Endothelial cell of umbilical vein (primary cell): ENCODE data around the gene RPH3AL. TPM values are rescaled to one million over a fixed set of nuclear protein-coding genes. Genes with fewer than 3 reads are reported as not detected.

Experiments
- BruUV-seq: library from RNA; stranded (reverse); fragments of 400-500 nt; replicated peaks from 2 replicates; lab custom pipeline; 2021; lab: Mats Ljungman, UMichigan
- CTCF ChIA-PET: fragments of 300-600, 350-600 bp; sonication (Branson Sonifier 250); formaldehyde crosslinking; loops from one replicate; lab custom pipeline; 2021; ENCODE audit warnings: antibody characterized with exemption, inconsistent platforms; lab: Charles Lee
- POLR2A ChIA-PET: fragments of 300-600, 350-600 bp; sonication (Branson Sonifier 250); formaldehyde crosslinking; loops from one replicate; lab custom pipeline; 2021; ENCODE audit warnings: antibody characterized with exemption, inconsistent platforms; lab: Charles Lee
- DNase-seq: peaks from one replicate; pipeline ENCODE4 v3.0.0-alpha.2; 2011; ENCODE audit warnings: low read depth, low spot score
- FAIRE-seq: peaks from 2 replicates; lab custom pipeline; 2011; peaks lifted over from hg19 to GRCh38; lab: Jason Lieb, UNC
- H2AFZ ChIP-seq: 2 replicates; pipeline ENCODE4 v1.6.0; 2012; ENCODE audit warnings: low read depth, low read length, control low read depth, inconsistent platforms
- H3K27ac ChIP-seq: 2 replicates; pipeline ENCODE4 v1.5.1; 2011; ENCODE audit warnings: low read depth, mild to moderate bottlenecking, control low read depth, low read length, moderate library complexity; ENCODE audit not compliant: insufficient read depth
- H3K27me3 ChIP-seq, 2 experiments: 2 replicates each; pipeline versions ENCODE4 v1.6.0 to v1.6.1; 2011; ENCODE audit warnings: low read length in 2 of 2, mixed read lengths in 1 of 2; ENCODE audit not compliant: control insufficient read depth in 2 of 2, insufficient read depth in 2 of 2
- H3K36me3 ChIP-seq, 2 experiments: 2 replicates in 1 of 2; 3 replicates in 1 of 2; pipeline ENCODE4 v1.5.1; 2011; ENCODE audit warnings: low read length in 2 of 2, mild to moderate bottlenecking in 1 of 2, moderate library complexity in 1 of 2; ENCODE audit not compliant: control insufficient read depth in 2 of 2, insufficient read depth in 2 of 2; ENCODE audit errors: extremely low read depth in 1 of 2
- H3K4me1 ChIP-seq: 3 replicates; pipeline ENCODE4 v1.5.1; 2011; ENCODE audit warnings: mild to moderate bottlenecking, low read length; ENCODE audit not compliant: control insufficient read depth, insufficient read depth; ENCODE audit errors: extremely low read depth
- H3K4me2 ChIP-seq: 2 replicates; pipeline ENCODE4 v1.6.1; 2011; ENCODE audit warnings: low read length, control low read depth, mixed read lengths; ENCODE audit not compliant: insufficient read depth
- H3K4me3 ChIP-seq, 3 experiments: fragments of 200-600 bp in 1 of 3; sonication (generic), shearing (Covaris generic) in 1 of 3; replicated peaks in 1 of 3; 2 replicates each; pipeline ENCODE4 v1.5.1; 2011 to 2016; ENCODE audit warnings: control low read depth in 3 of 3, low read length in 3 of 3, mild to moderate bottlenecking in 2 of 3, inconsistent platforms in 1 of 3, low read depth in 1 of 3, moderate library complexity in 1 of 3; ENCODE audit not compliant: insufficient read depth in 1 of 3
- H3K79me2 ChIP-seq: 2 replicates; pipeline ENCODE4 v1.6.0; 2012; ENCODE audit warnings: low read length, inconsistent platforms; ENCODE audit not compliant: control insufficient read depth, insufficient read depth
- H3K9ac ChIP-seq: replicated peaks from 2 replicates; pipeline ENCODE3; 2011; ENCODE audit warnings: low read length, control low read depth; ENCODE audit not compliant: insufficient read depth; ENCODE audit errors: extremely low read depth
- H3K9me1 ChIP-seq: replicated peaks from 3 replicates; pipeline ENCODE4 v1.6.0; 2011; ENCODE audit warnings: mild to moderate bottlenecking, low read length; ENCODE audit not compliant: control insufficient read depth, insufficient read depth; ENCODE audit errors: extremely low read depth
- H3K9me3 ChIP-seq: replicated peaks from 2 replicates; pipeline ENCODE4 v1.5.1; 2012; ENCODE audit warnings: low read length, inconsistent platforms; ENCODE audit not compliant: control insufficient read depth, insufficient read depth
- H4K20me1 ChIP-seq: replicated peaks from 2 replicates; pipeline ENCODE3; 2011; ENCODE audit warnings: mild to moderate bottlenecking, low read length; ENCODE audit not compliant: control insufficient read depth, insufficient read depth; ENCODE audit errors: extremely low read depth
- CTCF ChIP-seq, 2 donors: IDR thresholded peaks; 1 replicate in 1 of 2; 2 replicates in 1 of 2; pipeline ENCODE4 v1.5.1; 2011; ENCODE audit warnings: low read length in 2 of 2, mild to moderate bottlenecking in 2 of 2, moderate library complexity in 2 of 2, control low read depth in 1 of 2, inconsistent platforms in 1 of 2, low read depth in 1 of 2; ENCODE audit not compliant: insufficient read depth in 1 of 2; ENCODE audit errors: extremely low read depth in 1 of 2
- EZH2 ChIP-seq: IDR thresholded peaks from 2 replicates; pipeline ENCODE4 v1.6.1; 2012; ENCODE audit warnings: borderline replicate concordance, low read depth, mild to moderate bottlenecking, moderate library complexity, low read length, inconsistent platforms; ENCODE audit not compliant: severe bottlenecking
- GATA2 ChIP-seq: IDR thresholded peaks from 2 replicates; pipeline ENCODE4 v1.7.0; 2011; ENCODE audit warnings: low read depth, mild to moderate bottlenecking, moderate library complexity, mixed read lengths, low read length; ENCODE audit not compliant: insufficient read length, insufficient read depth
- MAX ChIP-seq: IDR thresholded peaks from 2 replicates; pipeline ENCODE4 v1.6.1; 2011; ENCODE audit not compliant: insufficient read depth, insufficient read length
- MYC ChIP-seq: IDR thresholded peaks from one replicate; pipeline ENCODE4 v1.6.1; 2011; ENCODE audit warnings: mild to moderate bottlenecking, low read depth, low read length
- POLR2A ChIP-seq: IDR thresholded peaks from 2 replicates; pipeline ENCODE4 v1.6.1; 2012; ENCODE audit warnings: low read depth, mild to moderate bottlenecking, control low read depth, low read length
- POLR2AphosphoS5 ChIP-seq: IDR thresholded peaks from 2 replicates; pipeline ENCODE4 v1.6.1; 2012; ENCODE audit warnings: low read depth, mild to moderate bottlenecking, control low read depth, low read length, moderate library complexity; ENCODE audit not compliant: insufficient read depth
- dilution Hi-C: fragments of 300-500 bp; cut with MboI; formaldehyde crosslinking; loops from one replicate; pipeline ENCODE4 v1.15.0; 2019; ENCODE audit warnings: low sequenced_read_pairs; ENCODE audit not compliant: extremely low pct_ligation_motif_present
- intact Hi-C: fragments of 100-400 bp; cut with micrococcal nuclease; formaldehyde crosslinking; loops from one replicate; pipeline ENCODE4 v1.10.0; 2022
- polyA plus RNA-seq, 4 experiments: library from polyadenylated mRNA; depleted of rRNA in 3 of 4; stranded (reverse) in 3 of 4; unstranded in 1 of 4; fragments of >200 nt; gene quantifications; 2 replicates each; pipeline versions ENCODE4 v1.2.1 to v1.2.3, GENCODE V29; 2011 to 2012; ENCODE audit warnings: missing spikeins in 1 of 4
- total RNA-seq: library from RNA; stranded (reverse); gene quantifications from 2 replicates; pipeline ENCODE4 v1.2.3, GENCODE V29; 2021

The RPH3AL gene
- total and polyA plus RNA-seq, 2 donors (not counting 3 experiments of a cell fraction or from before 2014, with no cell fraction given), result 4.1 to 7.0 TPM

GRCh38 chr17:302300-302698 lies 50.3 kb downstream of the RPH3AL start:
- intact Hi-C loops, result no loop called here
- Histone ChIP-seq H2AFZ (no peak overlapping the region), H3K79me2 (no peaks in the 10 kb centered on the region), H3K9ac (no peak overlapping the region), H3K9me3 (no peaks in the 10 kb centered on the region), H3K9me1 (no peaks in the 10 kb centered on the region), H3K4me2 (no peak overlapping the region), H3K27ac (no peak overlapping the region), H3K4me1 (no peaks in the 10 kb centered on the region), H3K36me3 (no peaks in the 10 kb centered on the region), H4K20me1 (no peaks in the 10 kb centered on the region), H3K27me3 (no peaks in the 10 kb centered on the region), H3K4me3 (no peak overlapping the region)
- POLR2A ChIA-PET, result no interaction called here
- DNase-seq, result no peak
- no peak for FAIRE-seq
- CTCF ChIA-PET, result no interaction called here
- no peak for TF ChIP-seq CTCF (IDR thresholded peaks at IDR 0.05; ENCODE audit: extremely low read depth in 1 of 2, insufficient read depth in 1 of 2, low read depth in 1 of 2, low read length in 2 of 2)
- no peak for TF ChIP-seq EZH2
- no peak for TF ChIP-seq POLR2AphosphoS5
- TF ChIP-seq POLR2A, result no peak
- no peak for TF ChIP-seq MAX
- no peak for TF ChIP-seq MYC
- TF ChIP-seq GATA2, result no peak
- dilution Hi-C loops, result no loop called here
- no TSS peak for BruUV-seq
